ENCODE results near the gene FRMPD4.

DNA sequence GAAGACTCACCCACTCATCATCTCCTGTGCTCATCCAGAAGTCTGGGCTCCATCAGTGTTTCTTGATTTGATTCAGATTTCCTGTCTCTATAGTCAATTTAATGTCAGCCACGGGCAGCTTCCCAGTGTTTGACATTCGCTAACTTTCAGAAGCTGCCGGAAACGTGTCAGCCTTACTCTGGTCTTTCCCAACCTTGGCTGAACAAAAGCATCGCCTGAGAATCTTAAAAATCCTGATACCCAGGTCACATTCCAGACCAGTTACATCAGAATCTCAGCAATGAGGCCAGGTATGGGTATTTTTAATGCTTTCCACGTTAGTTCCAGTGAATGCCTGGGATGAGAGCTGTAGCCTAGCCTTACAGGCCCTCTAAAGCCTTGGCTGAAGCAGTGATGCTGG lies 233.8 kb downstream of the FRMPD4 start:
- TF ChIP-seq, protein P1, sequence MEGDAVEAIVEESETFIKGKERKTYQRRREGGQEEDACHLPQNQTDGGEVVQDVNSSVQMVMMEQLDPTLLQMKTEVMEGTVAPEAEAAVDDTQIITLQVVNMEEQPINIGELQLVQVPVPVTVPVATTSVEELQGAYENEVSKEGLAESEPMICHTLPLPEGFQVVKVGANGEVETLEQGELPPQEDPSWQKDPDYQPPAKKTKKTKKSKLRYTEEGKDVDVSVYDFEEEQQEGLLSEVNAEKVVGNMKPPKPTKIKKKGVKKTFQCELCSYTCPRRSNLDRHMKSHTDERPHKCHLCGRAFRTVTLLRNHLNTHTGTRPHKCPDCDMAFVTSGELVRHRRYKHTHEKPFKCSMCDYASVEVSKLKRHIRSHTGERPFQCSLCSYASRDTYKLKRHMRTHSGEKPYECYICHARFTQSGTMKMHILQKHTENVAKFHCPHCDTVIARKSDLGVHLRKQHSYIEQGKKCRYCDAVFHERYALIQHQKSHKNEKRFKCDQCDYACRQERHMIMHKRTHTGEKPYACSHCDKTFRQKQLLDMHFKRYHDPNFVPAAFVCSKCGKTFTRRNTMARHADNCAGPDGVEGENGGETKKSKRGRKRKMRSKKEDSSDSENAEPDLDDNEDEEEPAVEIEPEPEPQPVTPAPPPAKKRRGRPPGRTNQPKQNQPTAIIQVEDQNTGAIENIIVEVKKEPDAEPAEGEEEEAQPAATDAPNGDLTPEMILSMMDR (IDR thresholded peaks at IDR 0.05): no peak
- TF ChIP-seq POLR2AphosphoS5 (IDR thresholded peaks at IDR 0.05) (no peak), EP300 (IDR thresholded peaks at IDR 0.05) (no peak), POLR2A (IDR thresholded peaks at IDR 0.05; ENCODE audit: low read depth) (no peak)
